C4-2B (cell line): ENCODE data around the gene FAM13A.

Experiments used
- H3K27ac ChIP-seq: fragments of 450-650 bp; 2 replicates; pipeline ENCODE4 v1.5.1; 2017
- CTCF ChIP-seq: fragments of 450-650 bp; conservative IDR thresholded peaks from 2 replicates; pipeline ENCODE4 v1.5.1; 2017; ENCODE audit warnings: mild to moderate bottlenecking
- ZFX ChIP-seq: fragments of 450-650 bp; IDR thresholded peaks from 2 replicates; pipeline ENCODE4 v1.6.1; 2017

The FAM13A gene

GRCh38 chr4:88742561-88742960 lies 314.4 kb downstream of the FAM13A start:
- no peak overlapping the region for H3K27ac ChIP-seq
- TF ChIP-seq ZFX (no peak), CTCF (no peak)

- no peak overlapping the region for H3K27ac ChIP-seq
- TF ChIP-seq CTCF (no peak), ZFX (no peak)
Measured at GRCh38 chr4:88738180-88738579, 318.8 kb downstream of the FAM13A start.

GRCh38 chr4:88737307-88737941 lies 319.6 kb downstream of the FAM13A start:
- no peak for TF ChIP-seq CTCF
- TF ChIP-seq ZFX, result no peak
- H3K27ac ChIP-seq, result no peak overlapping the region

- TF ChIP-seq ZFX, result no peak
- TF ChIP-seq CTCF, result no peak
- H3K27ac ChIP-seq, result no peak overlapping the region
Measured at GRCh38 chr4:88736264-88736663, 320.7 kb downstream of the FAM13A start.

- TF ChIP-seq CTCF, result no peak
- TF ChIP-seq ZFX, result no peak
Measured at GRCh38 chr4:88735564-88735963, 321.4 kb downstream of the FAM13A start.

GRCh38 chr4:88734403-88734949 lies 322.5 kb downstream of the FAM13A start:
- no peak overlapping the region for H3K27ac ChIP-seq
- TF ChIP-seq ZFX (no peak), CTCF (no peak)

More at GRCh38 chr4:88735564-88735963, 321.4 kb downstream of the FAM13A start:
- H3K27ac ChIP-seq, result no peak overlapping the region

- TF ChIP-seq CTCF (no peak), ZFX (no peak)
- H3K27ac ChIP-seq, result no peak overlapping the region
Measured at GRCh38 chr4:88732714-88733368, 324.1 kb downstream of the FAM13A start.
